Natural killer cell treated with Interleukin-12 subunit alpha and Interleukin-12 subunit beta and Interleukin-15 and Interleukin-18, amount 100 ng/mL, for 72 hours (primary cell): ENCODE measurements around the gene FCN1. TPM values are rescaled to one million over a fixed set of nuclear protein-coding genes. Genes with fewer than 3 reads are reported as not detected.

Experiments
- ATAC-seq, 2 donors: fragments of 150-1000 bp; cut with Tn5 transposase in 1 of 2; sonication (Bioruptor Pico), chemical (Tn5 transposase) in 1 of 2; 2 replicates each; pipeline ENCODE4 v1.10.0; 2021
- DNase-seq: peaks from one replicate; pipeline ENCODE4 v3.0.0; 2022; ENCODE audit warnings: low spot score
- H3K27ac Mint-ChIP-seq, 2 donors: 1 replicate in 1 of 2; 2 replicates in 1 of 2; pipeline ENCODE4 v1.8.0; 2022; ENCODE audit warnings: mixed read lengths in 2 of 2, mild to moderate bottlenecking in 1 of 2, moderate library complexity in 1 of 2
- H3K27me3 Mint-ChIP-seq, 2 donors: 1 replicate in 1 of 2; 2 replicates in 1 of 2; pipeline ENCODE4 v1.8.0; 2022; ENCODE audit warnings: mixed read lengths in 2 of 2
- H3K36me3 Mint-ChIP-seq: one replicate; pipeline ENCODE4 v1.8.0; 2022; ENCODE audit warnings: mixed read lengths
- H3K4me1 Mint-ChIP-seq, 2 donors: 1 replicate in 1 of 2; 2 replicates in 1 of 2; pipeline ENCODE4 v1.8.0; 2022; ENCODE audit warnings: low read depth in 2 of 2, mixed read lengths in 2 of 2, mild to moderate bottlenecking in 1 of 2
- H3K4me3 Mint-ChIP-seq: one replicate; pipeline ENCODE4 v1.8.0; 2022; ENCODE audit warnings: mixed read lengths
- H3K9me3 Mint-ChIP-seq: 2 replicates; pipeline ENCODE4 v1.8.0; 2022; ENCODE audit warnings: mixed read lengths
- total RNA-seq, 2 donors: library from RNA; stranded (reverse); gene quantifications; one replicate each; pipeline ENCODE4 v1.2.3, GENCODE V29; 2022

Gene FCN1
- total RNA-seq, 2 donors from 2014 or later: not detected

DNA sequence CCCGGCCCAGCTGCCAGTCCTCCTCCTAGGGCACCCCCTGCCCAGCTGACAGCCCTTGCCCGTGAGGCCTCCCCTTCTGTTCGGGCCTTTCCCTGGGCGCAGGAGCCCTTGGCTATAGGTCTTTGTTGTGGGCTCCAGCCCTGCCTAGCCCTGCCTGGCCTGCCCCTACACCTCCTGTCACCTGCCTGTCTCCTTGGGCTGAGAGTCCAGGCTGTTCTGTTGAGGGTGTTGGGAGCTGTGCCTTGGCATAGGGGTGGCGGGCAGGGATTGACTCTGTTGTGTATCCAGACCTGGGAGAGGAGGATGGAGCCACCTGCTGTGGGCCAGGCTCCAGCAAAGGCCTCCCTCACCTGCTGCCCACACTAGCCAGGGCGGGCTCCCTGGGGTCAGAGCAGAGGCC, 25.5 kb downstream of the FCN1 start:
- H3K4me1 Mint-ChIP-seq: no peaks in the 10 kb centered on the region
- no peak overlapping the region for H3K27ac Mint-ChIP-seq
- peaks cover 11 to 16% of the 10 kb centered on the region in 2 donors for H3K27me3 Mint-ChIP-seq
- no peak overlapping the region for H3K4me3 Mint-ChIP-seq
- ATAC-seq (no peak), DNase-seq (no peak)
- no peaks in the 10 kb centered on the region for H3K36me3 Mint-ChIP-seq
- no peaks in the 10 kb centered on the region for H3K9me3 Mint-ChIP-seq

DNA sequence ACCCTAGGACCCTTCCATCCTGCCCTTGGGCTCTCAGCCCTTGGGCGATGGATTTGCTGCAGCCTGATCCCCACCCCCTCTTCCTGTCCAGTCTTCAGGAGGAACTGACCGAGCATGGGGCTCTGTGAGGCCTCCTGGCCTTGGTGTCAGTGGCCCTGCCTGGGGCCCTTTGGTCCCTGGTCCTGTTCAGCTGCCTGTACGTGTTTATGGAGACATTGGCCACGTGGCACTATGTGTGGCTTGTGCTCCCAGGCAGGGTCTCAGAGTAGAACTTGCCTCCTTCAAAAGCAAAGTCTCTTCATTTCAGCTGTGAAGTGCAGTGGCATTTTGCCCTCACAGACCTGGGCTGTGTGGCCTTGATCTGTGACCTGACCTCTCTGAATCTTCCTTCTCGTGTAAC, 26.0 kb downstream of the FCN1 start:
- ATAC-seq (no peak), DNase-seq (no peak)
- H3K4me1 Mint-ChIP-seq: no peaks in the 10 kb centered on the region
- no peaks in the 10 kb centered on the region for H3K9me3 Mint-ChIP-seq
- peaks cover 11 to 16% of the 10 kb centered on the region in 2 donors for H3K27me3 Mint-ChIP-seq
- H3K36me3 Mint-ChIP-seq: no peaks in the 10 kb centered on the region
- no peak overlapping the region for H3K27ac Mint-ChIP-seq
- no peak overlapping the region for H3K4me3 Mint-ChIP-seq

DNA sequence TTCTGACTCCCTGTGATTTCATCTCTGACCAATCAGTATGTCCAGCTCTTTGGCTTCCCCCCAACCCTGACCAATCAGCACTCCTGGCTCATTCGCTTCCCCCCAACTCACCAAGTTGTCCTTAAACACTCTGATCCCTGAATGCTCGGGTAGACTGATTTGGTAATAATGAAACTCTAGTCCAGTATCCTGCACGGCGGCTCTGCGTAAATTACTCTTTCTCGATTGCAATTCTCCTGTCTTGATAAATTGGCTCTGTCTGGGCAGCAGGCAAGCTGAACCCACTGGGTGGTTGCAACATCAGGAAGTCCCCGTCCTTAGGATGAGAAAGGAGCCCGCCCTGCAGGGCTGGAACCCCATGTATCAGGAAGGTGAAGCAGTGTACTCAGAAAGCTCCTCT, 26.7 kb downstream of the FCN1 start:
- H3K27ac Mint-ChIP-seq: no peak overlapping the region
- DNase-seq: no peak
- H3K27me3 Mint-ChIP-seq: peaks cover 15 to 16% of the 10 kb centered on the region in 2 donors
- H3K36me3 Mint-ChIP-seq: no peaks in the 10 kb centered on the region
- no peak for ATAC-seq
- no peaks in the 10 kb centered on the region for H3K9me3 Mint-ChIP-seq
- H3K4me1 Mint-ChIP-seq: no peaks in the 10 kb centered on the region
- H3K4me3 Mint-ChIP-seq: no peak overlapping the region

DNA sequence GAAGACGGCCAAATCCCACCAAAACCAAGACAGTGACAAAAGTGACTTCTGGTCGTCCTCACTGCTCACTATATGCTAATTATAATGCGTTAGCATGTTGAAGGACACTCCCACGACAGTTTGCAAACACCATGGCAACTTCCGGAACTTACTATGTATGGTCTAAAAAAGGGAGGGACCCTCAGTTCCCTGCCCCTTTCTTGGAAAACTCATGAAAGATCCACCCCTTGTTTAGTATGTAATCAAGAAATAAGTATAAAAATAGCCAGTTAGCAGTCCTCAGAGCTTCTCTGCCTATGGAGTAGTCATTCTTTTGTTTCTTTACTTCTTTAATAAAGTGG, 27.6 kb downstream of the FCN1 start:
- no peak for DNase-seq
- H3K4me1 Mint-ChIP-seq: no peaks in the 10 kb centered on the region
- no peak for ATAC-seq

DNA sequence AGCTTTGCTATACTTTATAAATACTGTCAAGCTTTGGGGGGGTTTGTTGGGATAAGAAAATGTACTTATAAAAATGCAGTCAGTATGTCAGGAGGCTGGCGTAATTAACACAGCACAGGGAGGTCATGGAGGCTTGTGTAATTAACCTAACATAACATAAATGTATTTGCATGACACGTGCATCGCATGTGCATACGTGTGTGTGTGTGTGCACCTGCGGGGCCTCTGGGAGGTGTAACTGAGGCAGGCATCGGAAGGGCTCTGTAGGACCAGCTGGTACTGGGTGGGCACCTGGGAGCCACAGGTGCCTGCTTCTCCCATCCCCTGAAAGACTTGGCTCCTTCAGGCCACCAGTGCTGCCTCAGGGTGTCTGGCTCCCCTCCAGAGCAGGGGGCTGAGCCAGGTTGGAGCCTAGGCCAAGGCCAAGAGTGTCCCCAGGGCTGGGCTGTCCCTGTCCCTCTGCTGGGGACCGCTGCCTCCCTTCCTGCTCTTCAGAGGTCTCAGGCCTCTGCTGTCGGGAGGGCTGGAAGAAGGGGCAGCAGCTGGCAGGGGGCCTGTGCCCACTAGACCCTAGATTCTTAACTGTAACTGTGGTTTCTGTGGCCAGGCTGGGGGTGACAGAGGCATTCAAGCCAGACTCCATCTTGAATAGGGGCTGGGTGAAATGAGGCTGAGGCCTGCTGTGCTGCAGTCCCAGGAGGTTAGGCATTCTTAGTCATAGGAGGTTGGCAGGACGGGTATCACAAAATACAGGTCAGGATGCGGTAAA, 28.1 kb downstream of the FCN1 start:
- H3K27ac Mint-ChIP-seq: no peak overlapping the region
- ATAC-seq (no peak), DNase-seq (no peak)
- no peaks in the 10 kb centered on the region for H3K4me1 Mint-ChIP-seq
- H3K27me3 Mint-ChIP-seq: peaks cover 7 to 15% of the 10 kb centered on the region in 2 donors
- no peaks in the 10 kb centered on the region for H3K9me3 Mint-ChIP-seq
- no peaks in the 10 kb centered on the region for H3K36me3 Mint-ChIP-seq
- no peak overlapping the region for H3K4me3 Mint-ChIP-seq

More for the DNA sequence above, 27.6 kb downstream of the FCN1 start:
- no peak overlapping the region for H3K27ac Mint-ChIP-seq
- no peaks in the 10 kb centered on the region for H3K36me3 Mint-ChIP-seq
- no peaks in the 10 kb centered on the region for H3K9me3 Mint-ChIP-seq
- no peak overlapping the region for H3K4me3 Mint-ChIP-seq
- H3K27me3 Mint-ChIP-seq: peaks cover 12 to 15% of the 10 kb centered on the region in 2 donors

DNA sequence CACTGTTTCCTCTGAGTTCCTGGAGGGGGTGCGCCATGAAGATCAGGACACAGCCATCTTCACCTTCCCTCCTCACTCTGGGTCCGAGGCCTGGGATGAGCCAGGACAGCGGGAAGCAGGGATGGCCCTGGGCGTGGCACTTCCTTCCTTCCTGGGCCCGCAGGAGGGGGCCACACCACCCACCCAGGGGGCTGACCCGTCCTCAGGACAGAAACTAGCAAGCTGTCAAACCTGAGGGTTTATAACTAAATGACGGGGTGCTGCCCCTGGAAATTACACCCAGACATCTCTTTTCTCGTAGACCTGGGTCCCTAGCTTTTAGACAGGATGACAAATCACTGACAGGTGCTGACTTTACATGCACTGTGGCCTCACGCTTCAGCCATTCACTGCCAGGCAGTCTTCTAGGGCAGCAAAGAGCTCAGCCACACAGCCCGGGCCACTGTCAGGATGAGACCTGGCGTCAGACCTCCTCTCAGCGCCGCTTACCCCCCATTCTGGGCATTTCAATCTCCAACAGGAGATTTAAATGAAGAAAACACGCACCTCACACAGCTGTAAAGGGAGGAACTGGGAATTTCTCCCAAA, 29.0 kb downstream of the FCN1 start:
- ATAC-seq (no peak), DNase-seq (no peak)
- peaks cover 7 to 15% of the 10 kb centered on the region in 2 donors for H3K27me3 Mint-ChIP-seq
- no peak overlapping the region for H3K4me3 Mint-ChIP-seq
- H3K4me1 Mint-ChIP-seq: no peaks in the 10 kb centered on the region
- no peaks in the 10 kb centered on the region for H3K9me3 Mint-ChIP-seq
- H3K27ac Mint-ChIP-seq: no peak overlapping the region
- no peaks in the 10 kb centered on the region for H3K36me3 Mint-ChIP-seq

DNA sequence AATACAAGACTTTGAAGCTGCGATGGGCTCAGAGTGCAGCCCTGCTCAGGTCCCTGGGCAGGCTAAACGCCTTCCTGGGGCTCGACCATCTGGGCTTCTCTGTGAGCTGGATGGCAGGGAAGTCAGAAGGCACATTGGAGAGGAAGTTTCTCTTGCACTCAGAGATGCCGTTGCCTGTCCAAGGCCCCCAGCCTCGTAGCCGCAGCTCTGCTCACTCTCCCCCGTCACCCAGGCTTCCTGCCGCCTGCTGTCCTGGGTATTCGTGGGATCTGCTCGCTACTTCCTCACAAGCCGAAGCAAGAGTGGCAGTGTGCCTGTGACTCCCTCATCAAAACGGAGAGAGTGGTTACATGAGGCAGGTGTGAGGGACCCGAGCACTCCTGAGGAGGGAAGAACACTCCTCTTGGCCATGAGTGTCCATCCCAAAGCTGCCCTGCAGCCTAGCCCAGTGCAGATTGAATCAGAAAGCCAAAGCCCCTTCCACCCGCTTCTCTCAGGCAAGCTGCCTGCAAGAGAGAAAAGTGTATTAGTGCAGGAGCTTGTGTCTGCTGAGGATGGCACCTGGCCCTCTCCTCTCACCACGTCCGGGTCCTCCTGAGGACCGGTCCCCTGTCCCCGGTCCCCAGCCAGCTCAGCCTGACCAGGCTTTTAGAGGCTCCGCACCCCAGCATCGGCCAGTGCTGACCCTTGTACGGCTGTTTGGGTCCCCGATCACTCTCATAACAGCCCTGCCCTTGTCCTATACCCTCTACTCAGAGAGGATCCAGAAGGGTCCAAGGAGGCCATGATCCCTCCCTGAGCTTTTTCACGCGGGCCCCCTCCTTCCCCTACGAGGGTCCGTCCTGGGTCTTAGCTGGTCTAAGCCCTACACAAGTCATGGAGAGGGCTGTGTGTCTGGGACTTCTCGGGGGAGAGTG, 29.8 kb downstream of the FCN1 start:
- no peak overlapping the region for H3K4me3 Mint-ChIP-seq
- H3K4me1 Mint-ChIP-seq: no peaks in the 10 kb centered on the region
- ATAC-seq: no peak
- no peak overlapping the region for H3K27ac Mint-ChIP-seq
- peaks cover 7 to 15% of the 10 kb centered on the region in 2 donors for H3K27me3 Mint-ChIP-seq
- H3K36me3 Mint-ChIP-seq: no peaks in the 10 kb centered on the region
- no peak for DNase-seq
- H3K9me3 Mint-ChIP-seq: no peaks in the 10 kb centered on the region

DNA sequence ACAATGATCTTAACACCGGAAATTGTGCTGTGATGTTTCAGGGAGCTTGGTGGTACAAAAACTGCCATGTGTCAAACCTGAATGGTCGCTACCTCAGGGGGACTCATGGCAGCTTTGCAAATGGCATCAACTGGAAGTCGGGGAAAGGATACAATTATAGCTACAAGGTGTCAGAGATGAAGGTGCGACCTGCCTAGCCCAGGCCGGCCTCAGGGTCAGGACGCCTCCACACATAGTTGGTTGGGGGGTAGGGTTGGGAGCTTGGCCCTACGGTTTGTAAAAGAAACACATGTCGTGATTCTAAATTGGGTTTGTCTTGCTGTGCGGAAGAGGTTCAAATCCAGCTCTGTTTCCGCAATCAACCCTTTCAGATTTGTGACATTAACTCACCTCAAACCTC, 30.5 kb downstream of the FCN1 start:
- Mint-ChIP-seq H3K9me3 (no peaks in the 10 kb centered on the region), H3K27ac (no peak overlapping the region), H3K4me3 (no peak overlapping the region), H3K27me3 (peaks cover 7 to 14% of the 10 kb centered on the region in 2 donors), H3K4me1 (no peaks in the 10 kb centered on the region), H3K36me3 (no peaks in the 10 kb centered on the region)
- ATAC-seq (no peak), DNase-seq (no peak)

DNA sequence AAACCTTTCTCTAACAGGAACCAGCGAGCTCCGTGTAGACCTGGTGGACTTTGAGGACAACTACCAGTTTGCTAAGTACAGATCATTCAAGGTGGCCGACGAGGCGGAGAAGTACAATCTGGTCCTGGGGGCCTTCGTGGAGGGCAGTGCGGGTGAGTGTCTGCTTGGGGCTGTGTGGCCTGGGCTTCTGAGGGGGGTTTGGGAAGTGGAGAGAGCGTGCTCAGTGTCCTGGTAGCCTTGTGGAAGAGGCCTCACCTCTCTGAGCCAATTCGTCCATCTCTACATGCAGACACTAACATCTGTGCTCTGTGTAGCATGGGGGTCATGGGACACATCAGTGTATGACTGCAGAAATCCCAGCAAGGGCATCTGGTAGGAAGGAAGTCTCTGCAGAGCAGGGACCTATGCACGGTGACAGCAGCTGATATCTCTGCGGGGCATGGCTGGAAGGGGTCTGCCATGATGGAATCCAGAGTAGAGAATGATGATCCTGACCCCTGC, 31.2 kb downstream of the FCN1 start:
- H3K27me3 Mint-ChIP-seq: peaks cover 3 to 11% of the 10 kb centered on the region in 2 donors
- no peaks in the 10 kb centered on the region for H3K4me1 Mint-ChIP-seq
- ATAC-seq (no peak), DNase-seq (no peak)
- H3K27ac Mint-ChIP-seq: no peak overlapping the region
- no peaks in the 10 kb centered on the region for H3K36me3 Mint-ChIP-seq
- no peak overlapping the region for H3K4me3 Mint-ChIP-seq
- H3K9me3 Mint-ChIP-seq: no peaks in the 10 kb centered on the region

DNA sequence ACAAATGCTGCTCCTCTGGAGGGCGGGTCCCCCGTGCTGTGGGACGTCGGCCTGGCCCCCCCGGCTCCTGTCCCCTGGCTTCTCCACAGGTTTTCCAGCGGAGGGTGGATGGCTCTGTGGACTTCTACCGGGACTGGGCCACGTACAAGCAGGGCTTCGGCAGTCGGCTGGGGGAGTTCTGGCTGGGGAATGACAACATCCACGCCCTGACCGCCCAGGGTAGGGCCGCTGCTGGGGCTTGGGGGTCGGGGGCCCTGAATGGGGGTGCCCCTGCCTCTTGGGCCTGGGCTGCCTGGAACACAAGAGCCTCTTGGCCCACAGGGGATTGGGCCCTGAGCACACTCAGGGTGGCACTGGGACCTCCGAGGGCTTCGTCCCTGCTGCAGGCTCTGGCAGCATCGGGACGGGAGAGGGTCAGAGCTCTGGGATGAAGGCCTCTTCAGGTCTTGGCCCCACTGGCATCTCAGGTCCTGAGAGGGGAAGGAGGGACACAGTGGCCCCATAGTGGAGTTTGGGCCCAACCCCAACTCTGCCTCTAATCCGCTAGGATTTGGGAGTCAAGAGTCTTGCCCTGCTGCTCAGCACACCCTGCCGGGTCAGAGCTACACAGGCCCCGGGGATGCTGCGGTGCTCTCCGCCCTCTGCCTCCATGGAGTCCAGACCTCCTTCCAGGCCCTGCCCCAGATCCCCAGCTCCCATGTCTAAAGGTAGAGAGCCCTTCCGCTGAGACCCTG, 31.9 kb downstream of the FCN1 start:
- Mint-ChIP-seq H3K36me3 (no peaks in the 10 kb centered on the region), H3K4me3 (no peak overlapping the region), H3K27me3 (peaks cover 0 to 9% of the 10 kb centered on the region in 2 donors), H3K9me3 (no peaks in the 10 kb centered on the region), H3K4me1 (no peaks in the 10 kb centered on the region), H3K27ac (no peak overlapping the region)
- ATAC-seq: no peak
- no peak for DNase-seq

DNA sequence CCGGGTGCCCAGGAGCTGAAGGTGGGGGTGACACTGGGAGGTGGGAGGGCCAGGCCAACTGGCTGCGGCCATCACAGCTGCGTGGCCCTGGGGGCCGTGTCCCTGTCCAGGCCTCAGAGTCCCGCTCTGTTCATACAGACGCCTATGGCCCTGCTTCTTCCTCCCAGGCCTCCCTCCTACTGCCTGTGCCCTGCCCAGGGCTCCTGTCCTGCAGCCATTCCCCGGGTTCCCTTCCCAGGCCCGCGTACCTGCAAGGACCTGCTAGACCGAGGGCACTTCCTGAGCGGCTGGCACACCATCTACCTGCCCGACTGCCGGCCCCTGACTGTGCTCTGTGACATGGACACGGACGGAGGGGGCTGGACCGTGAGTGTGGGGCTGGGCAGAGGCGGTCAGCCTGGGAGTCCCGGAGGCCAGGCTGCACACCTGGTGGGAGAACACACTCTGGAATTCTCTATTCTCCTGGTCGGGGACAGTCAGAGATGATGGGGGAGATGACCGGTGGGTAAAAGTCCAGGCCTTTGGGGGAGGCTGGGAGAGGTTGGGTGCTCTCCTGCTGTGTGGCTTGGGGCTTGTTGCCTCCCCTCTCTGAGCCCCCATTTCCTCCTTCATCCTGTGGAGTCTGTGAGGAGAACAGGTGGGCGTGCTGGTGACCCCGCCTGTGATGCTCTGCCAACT, 32.6 kb downstream of the FCN1 start:
- H3K27me3 Mint-ChIP-seq: peaks cover 3 to 10% of the 10 kb centered on the region in 2 donors
- no peak for ATAC-seq

DNA sequence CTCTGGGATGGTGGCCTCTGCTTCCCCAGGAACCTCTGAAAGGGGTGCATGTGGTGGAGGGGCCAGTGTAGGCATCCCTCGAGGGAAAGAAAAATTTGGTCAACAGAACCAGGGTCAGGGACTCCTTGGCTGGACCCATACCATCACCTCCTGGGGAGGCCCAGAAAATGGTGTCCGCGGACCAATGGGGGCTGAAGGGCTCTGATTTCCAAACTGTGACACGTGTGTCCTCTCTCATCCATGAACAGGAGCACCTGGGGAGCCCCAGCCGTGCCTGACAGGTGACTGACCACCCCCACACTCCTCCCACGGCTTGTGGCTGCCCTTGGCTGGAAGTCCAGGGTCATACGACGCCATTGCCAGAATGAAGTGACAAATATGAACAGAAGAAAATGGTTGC, 33.2 kb downstream of the FCN1 start:
- Mint-ChIP-seq H3K27me3 (peaks cover 7 to 12% of the 10 kb centered on the region in 2 donors), H3K27ac (no peak overlapping the region), H3K4me3 (no peak overlapping the region), H3K4me1 (no peaks in the 10 kb centered on the region), H3K36me3 (no peaks in the 10 kb centered on the region), H3K9me3 (no peaks in the 10 kb centered on the region)
- DNase-seq (no peak), ATAC-seq (no peak)

More for the DNA sequence above, 32.6 kb downstream of the FCN1 start:
- Mint-ChIP-seq H3K4me3 (no peak overlapping the region), H3K27ac (no peak overlapping the region), H3K36me3 (no peaks in the 10 kb centered on the region), H3K9me3 (no peaks in the 10 kb centered on the region), H3K4me1 (no peaks in the 10 kb centered on the region)
- DNase-seq: no peak
